ENCODE results near the gene ADGRG6. TPM values are rescaled to one million over a fixed set of nuclear protein-coding genes. Genes with fewer than 3 reads are reported as not detected.
"Not testable (repeated sequence)": the region's sequence is repeated elsewhere in the genome, so short reads cannot be mapped to it uniquely, and the experiment has no call there.

Gene ADGRG6
- total and polyA plus RNA-seq, 2 donors (not counting 1 experiment from before 2014, with no cell fraction given) = 49.9 to 67.2 TPM

DNA sequence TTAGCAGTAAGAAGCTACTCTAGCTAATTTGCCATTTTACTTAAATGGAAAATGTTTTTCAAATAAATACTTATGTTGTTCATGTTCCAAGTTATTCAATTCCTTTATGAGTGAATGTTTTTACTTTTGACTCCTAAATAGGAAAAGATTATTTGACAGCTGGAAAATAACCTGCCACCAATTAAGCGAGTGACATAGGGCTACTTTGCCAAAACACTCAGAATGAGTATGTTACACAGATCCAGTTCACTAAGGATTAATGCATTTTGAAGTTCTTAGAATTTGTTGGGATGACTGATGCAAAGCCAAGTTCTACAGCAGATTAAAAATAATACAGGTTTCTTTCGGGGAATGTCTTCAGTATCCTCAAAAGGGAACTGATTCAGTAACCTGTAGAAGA lies 144.4 kb downstream of the ADGRG6 start:
- no peak for DNase-seq (ENCODE audit: low read depth in 2 of 2)
- no peak overlapping the region for H3K27ac ChIP-seq (ENCODE audit: insufficient read depth, low read length)
- no peaks in the 10 kb centered on the region for H3K9me3 ChIP-seq (ENCODE audit: control insufficient read depth, insufficient read depth, low read depth, low read length)
- H3K27me3 ChIP-seq (ENCODE audit: control insufficient read depth, insufficient read depth, low read length) = no peaks in the 10 kb centered on the region
- no peak overlapping the region for H3K4me3 ChIP-seq (replicated peaks in 1 of 4; ENCODE audit: control extremely low read depth in 1 of 4, insufficient read depth in 1 of 4, low read depth in 3 of 4, low read length in 4 of 4)
- no peak overlapping the region for H2AFZ ChIP-seq (ENCODE audit: low read length)
- H4K20me1 ChIP-seq (ENCODE audit: control insufficient read depth, extremely low read depth, insufficient read depth, low read length) = no peaks in the 10 kb centered on the region
- no peaks in the 10 kb centered on the region for H3K36me3 ChIP-seq (ENCODE audit: control insufficient read depth, insufficient read depth, low read length)
- TF ChIP-seq EZH2 (IDR thresholded peaks at IDR 0.05; ENCODE audit: low read length, missing control alignments) = no peak
- TF ChIP-seq CTCF (conservative IDR thresholded peaks at IDR 0.05 in 1 of 2, IDR thresholded peaks at IDR 0.05 in 1 of 2; ENCODE audit: low read depth in 1 of 2, low read length in 2 of 2) = no peak
- H3K9ac ChIP-seq (ENCODE audit: insufficient read depth, low read length) = no peak overlapping the region
- no peak overlapping the region for H3K4me2 ChIP-seq (ENCODE audit: extremely low read depth, insufficient read depth, low read length)
- no peaks in the 10 kb centered on the region for H3K79me2 ChIP-seq (ENCODE audit: control insufficient read depth, insufficient read depth, low read length)
- H3K4me1 ChIP-seq (ENCODE audit: control insufficient read depth, extremely low read depth, insufficient read depth, low read length) = peaks cover 6% of the 10 kb centered on the region

DNA sequence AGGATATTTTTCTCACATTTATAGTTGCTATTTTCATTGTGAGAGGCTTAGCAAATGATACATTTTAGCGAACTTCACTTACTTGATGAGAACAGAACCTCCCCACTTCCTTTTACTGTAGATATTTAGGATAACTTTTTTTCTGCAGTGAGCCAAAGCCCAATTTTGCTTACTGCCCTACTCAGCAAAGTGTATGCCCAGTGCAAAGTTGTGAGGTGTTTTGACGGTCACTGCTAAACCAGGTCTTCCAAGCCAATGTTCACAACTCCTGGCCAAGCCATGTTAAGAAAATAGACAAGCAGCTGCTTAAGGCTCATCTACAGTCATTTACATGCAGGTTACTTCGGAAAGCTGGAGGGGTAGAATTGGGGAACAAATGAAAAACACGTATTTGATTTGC lies 144.8 kb downstream of the ADGRG6 start:
- H3K9ac ChIP-seq (ENCODE audit: insufficient read depth, low read length) = no peak overlapping the region
- no peaks in the 10 kb centered on the region for H3K36me3 ChIP-seq (ENCODE audit: control insufficient read depth, insufficient read depth, low read length)
- no peaks in the 10 kb centered on the region for H4K20me1 ChIP-seq (ENCODE audit: control insufficient read depth, extremely low read depth, insufficient read depth, low read length)
- peaks cover 6% of the 10 kb centered on the region for H3K4me1 ChIP-seq (ENCODE audit: control insufficient read depth, extremely low read depth, insufficient read depth, low read length)
- no peaks in the 10 kb centered on the region for H3K9me3 ChIP-seq (ENCODE audit: control insufficient read depth, insufficient read depth, low read depth, low read length)
- H2AFZ ChIP-seq (ENCODE audit: low read length) = no peak overlapping the region
- H3K79me2 ChIP-seq (ENCODE audit: control insufficient read depth, insufficient read depth, low read length) = no peaks in the 10 kb centered on the region
- TF ChIP-seq EZH2 (IDR thresholded peaks at IDR 0.05; ENCODE audit: low read length, missing control alignments) = no peak
- no peak for TF ChIP-seq CTCF (conservative IDR thresholded peaks at IDR 0.05 in 1 of 2, IDR thresholded peaks at IDR 0.05 in 1 of 2; ENCODE audit: low read depth in 1 of 2, low read length in 2 of 2)
- H3K27me3 ChIP-seq (ENCODE audit: control insufficient read depth, insufficient read depth, low read length) = no peaks in the 10 kb centered on the region
- H3K4me2 ChIP-seq (ENCODE audit: extremely low read depth, insufficient read depth, low read length) = no peak overlapping the region
- H3K27ac ChIP-seq (ENCODE audit: insufficient read depth, low read length) = no peak overlapping the region
- no peak overlapping the region for H3K4me3 ChIP-seq (replicated peaks in 1 of 4; ENCODE audit: control extremely low read depth in 1 of 4, insufficient read depth in 1 of 4, low read depth in 3 of 4, low read length in 4 of 4)
- DNase-seq (ENCODE audit: low read depth in 2 of 2) = no peak

DNA sequence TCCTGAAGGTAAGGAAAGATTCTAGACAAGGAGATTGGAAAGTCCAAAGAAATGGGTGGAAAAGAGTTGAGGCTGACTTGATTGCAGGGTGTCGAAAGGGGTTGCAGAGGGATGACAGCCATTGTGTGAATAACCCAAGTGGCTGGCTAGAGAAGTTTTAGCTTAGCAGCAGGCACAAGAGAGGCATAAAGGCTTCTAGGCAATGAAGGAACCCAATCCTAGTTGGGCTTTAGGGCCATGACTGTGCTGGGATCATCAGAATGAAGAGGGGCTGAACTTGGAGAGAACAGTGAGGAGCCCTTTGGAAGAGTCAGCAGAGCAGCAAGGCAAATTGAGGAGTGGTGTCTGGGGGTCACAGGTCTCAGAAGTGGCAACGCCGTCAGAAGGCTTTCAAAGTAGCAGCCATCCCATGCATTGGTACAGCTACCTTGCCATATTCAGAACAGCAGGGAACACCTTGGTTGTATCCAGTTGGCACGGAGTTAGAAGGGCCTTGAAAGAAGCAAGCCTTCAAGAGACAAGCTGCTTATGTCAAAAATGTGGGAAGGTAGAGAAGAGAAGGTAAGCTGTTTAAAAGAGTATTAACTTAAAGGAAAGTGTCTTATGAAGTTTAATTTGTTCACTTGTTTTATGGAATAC lies 146.4 kb downstream of the ADGRG6 start:
- Histone ChIP-seq H3K9me3 (ENCODE audit: control insufficient read depth, insufficient read depth, low read depth, low read length) (no peaks in the 10 kb centered on the region), H3K4me1 (ENCODE audit: control insufficient read depth, extremely low read depth, insufficient read depth, low read length) (peaks cover 6% of the 10 kb centered on the region), H3K27me3 (ENCODE audit: control insufficient read depth, insufficient read depth, low read length) (no peaks in the 10 kb centered on the region), H4K20me1 (ENCODE audit: control insufficient read depth, extremely low read depth, insufficient read depth, low read length) (no peaks in the 10 kb centered on the region), H3K79me2 (ENCODE audit: control insufficient read depth, insufficient read depth, low read length) (no peaks in the 10 kb centered on the region), H2AFZ (ENCODE audit: low read length) (no peak overlapping the region), H3K36me3 (ENCODE audit: control insufficient read depth, insufficient read depth, low read length) (no peaks in the 10 kb centered on the region), H3K9ac (ENCODE audit: insufficient read depth, low read length) (no peak overlapping the region), H3K4me2 (ENCODE audit: extremely low read depth, insufficient read depth, low read length) (no peak overlapping the region), H3K4me3 (replicated peaks in 1 of 4; ENCODE audit: control extremely low read depth in 1 of 4, insufficient read depth in 1 of 4, low read depth in 3 of 4, low read length in 4 of 4) (no peak overlapping the region), H3K27ac (ENCODE audit: insufficient read depth, low read length) (no peak overlapping the region)
- no peak for TF ChIP-seq EZH2 (IDR thresholded peaks at IDR 0.05; ENCODE audit: low read length, missing control alignments)
- no peak for TF ChIP-seq CTCF (conservative IDR thresholded peaks at IDR 0.05 in 1 of 2, IDR thresholded peaks at IDR 0.05 in 1 of 2; ENCODE audit: low read depth in 1 of 2, low read length in 2 of 2)
- DNase-seq (ENCODE audit: low read depth in 2 of 2) = no peak

DNA sequence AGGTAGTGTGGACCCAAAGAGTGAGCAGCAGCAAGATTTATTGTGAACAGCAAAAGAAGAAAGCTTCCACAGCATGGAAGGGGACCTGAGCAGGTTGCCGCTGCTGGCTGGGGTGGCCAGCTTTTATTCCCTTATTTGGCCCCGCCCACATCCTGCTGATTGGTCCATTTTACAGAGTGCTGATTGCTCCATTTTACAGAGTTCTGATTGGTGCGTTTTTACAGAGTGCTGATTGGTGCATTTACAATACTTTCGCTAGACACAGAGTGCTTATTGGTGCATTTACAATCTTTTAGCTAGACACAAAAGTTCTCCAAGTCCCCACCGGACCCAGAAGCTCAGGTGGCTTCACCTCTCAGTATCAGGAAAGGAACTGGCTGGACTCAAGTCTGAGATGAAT lies 149.0 kb downstream of the ADGRG6 start:
- H3K27ac ChIP-seq (ENCODE audit: insufficient read depth, low read length); H3K79me2 ChIP-seq (ENCODE audit: control insufficient read depth, insufficient read depth, low read length); H4K20me1 ChIP-seq (ENCODE audit: control insufficient read depth, extremely low read depth, insufficient read depth, low read length); H3K9me3 ChIP-seq (ENCODE audit: control insufficient read depth, insufficient read depth, low read depth, low read length); H3K4me2 ChIP-seq (ENCODE audit: extremely low read depth, insufficient read depth, low read length); H3K9ac ChIP-seq (ENCODE audit: insufficient read depth, low read length); H2AFZ ChIP-seq (ENCODE audit: low read length); H3K4me3 ChIP-seq (replicated peaks in 1 of 4; ENCODE audit: control extremely low read depth in 1 of 4, insufficient read depth in 1 of 4, low read depth in 3 of 4, low read length in 4 of 4); H3K27me3 ChIP-seq (ENCODE audit: control insufficient read depth, insufficient read depth, low read length); H3K36me3 ChIP-seq (ENCODE audit: control insufficient read depth, insufficient read depth, low read length); DNase-seq (ENCODE audit: low read depth in 2 of 2); H3K4me1 ChIP-seq (ENCODE audit: control insufficient read depth, extremely low read depth, insufficient read depth, low read length): not testable (repeated sequence)
